HepG2 (cell line): ENCODE data around the gene NPEPL1. TPM values are rescaled to one million over a fixed set of nuclear protein-coding genes. Genes with fewer than 3 reads are reported as not detected.

Experiments used
- FOXJ3 ChIP-seq: sonication (generic); formaldehyde crosslinking; IDR thresholded peaks from 2 replicates; pipeline ENCODE4 v1.4.0; 2020; ENCODE audit warnings: missing genetic modification reagents, mild to moderate bottlenecking, borderline replicate concordance
- GRHL1 ChIP-seq: sonication (generic); formaldehyde crosslinking; conservative IDR thresholded peaks from 2 replicates; pipeline ENCODE4 v1.8.0; 2022; ENCODE audit warnings: missing genetic modification reagents
- KLF16 ChIP-seq, 2 experiments: sonication (generic) in 1 of 2; formaldehyde crosslinking in 1 of 2; IDR thresholded peaks; 2 replicates each; pipeline versions ENCODE4 v1.6.1 to v1.8.0; 2016 to 2023; ENCODE audit warnings: missing genetic modification reagents in 2 of 2, missing compliant biosample characterization in 1 of 2
- MLLT10 ChIP-seq: sonication (generic); formaldehyde crosslinking; IDR thresholded peaks from 2 replicates; pipeline ENCODE4 v1.4.0; 2020; ENCODE audit warnings: missing genetic modification reagents
- MLX ChIP-seq: IDR thresholded peaks from 2 replicates; pipeline ENCODE4 v1.6.1; 2016
- NR2F2 ChIP-seq: IDR thresholded peaks from 2 replicates; pipeline ENCODE4 v1.6.1; 2012; ENCODE audit warnings: low read depth, inconsistent platforms, borderline replicate concordance
- POLR2G ChIP-seq: fragments of 200-400 bp; formaldehyde crosslinking; IDR thresholded peaks from 2 replicates; pipeline ENCODE4 v1.6.1; 2018; ENCODE audit warnings: mild to moderate bottlenecking, low read depth, low read length, moderate library complexity
- TAF15 ChIP-seq: fragments of 200-400 bp; formaldehyde crosslinking; IDR thresholded peaks from one replicate; pipeline ENCODE4 v1.6.1; 2018; ENCODE audit warnings: mild to moderate bottlenecking, low read depth, low read length; ENCODE audit not compliant: poor library complexity, severe bottlenecking
- TFAP4 ChIP-seq: sonication (generic); IDR thresholded peaks from 2 replicates; pipeline ENCODE4 v1.6.1; 2016; ENCODE audit warnings: low read depth, borderline replicate concordance
- ZBTB4 ChIP-seq: sonication (generic); formaldehyde crosslinking; IDR thresholded peaks from 2 replicates; pipeline ENCODE4 v1.4.0; 2020; ENCODE audit warnings: missing genetic modification reagents, mild to moderate bottlenecking, borderline replicate concordance
- ZMYM2 ChIP-seq: sonication (generic); formaldehyde crosslinking; IDR thresholded peaks from 2 replicates; pipeline ENCODE4 v1.8.0; 2022; ENCODE audit warnings: mild to moderate bottlenecking, missing genetic modification reagents
- ZNF180 ChIP-seq: sonication (generic); formaldehyde crosslinking; IDR thresholded peaks from 2 replicates; pipeline ENCODE4 v1.4.0; 2020; ENCODE audit warnings: low read depth, missing genetic modification reagents, borderline replicate concordance
- ZNF264 ChIP-seq: sonication (generic); formaldehyde crosslinking; IDR thresholded peaks from 2 replicates; pipeline ENCODE4 v1.4.0; 2020; ENCODE audit warnings: missing genetic modification reagents
- ZNF337 ChIP-seq: sonication (generic); formaldehyde crosslinking; IDR thresholded peaks from 2 replicates; pipeline ENCODE4 v1.5.1; 2020; ENCODE audit warnings: missing genetic modification reagents, low read depth, mild to moderate bottlenecking, borderline replicate concordance
- ZNF619 ChIP-seq: sonication (generic); formaldehyde crosslinking; IDR thresholded peaks from 2 replicates; pipeline ENCODE4 v1.4.0; 2020; ENCODE audit warnings: mild to moderate bottlenecking, missing genetic modification reagents
- ZSCAN12 ChIP-seq: sonication (generic); formaldehyde crosslinking; IDR thresholded peaks from 2 replicates; pipeline ENCODE4 v1.9.0; 2021; ENCODE audit warnings: mild to moderate bottlenecking, missing genetic modification reagents
- polyA plus RNA-seq, 8 experiments: library from polyadenylated mRNA; depleted of rRNA in 3 of 8; stranded (reverse) in 7 of 8; unstranded in 1 of 8; fragments of >200 nt; fragmentation: Illumina TruSeq in 4 of 8; extraction: Trizol in 4 of 8; gene quantifications; 2 replicates each; pipeline versions ENCODE4 v1.2.1 to v1.2.3, GENCODE V29; 2011 to 2016; ENCODE audit warnings: low read depth in 4 of 8, missing spikeins in 1 of 8, mixed read lengths in 1 of 8; ENCODE audit not compliant: insufficient read depth in 1 of 8
- total RNA-seq, 5 experiments: library from RNA; depleted of rRNA; stranded (reverse); fragments of >200 nt; fragmentation: Illumina TruSeq; extraction: Trizol; gene quantifications; 2 replicates each; pipeline ENCODE4 v1.2.3, GENCODE V29; 2016; ENCODE audit warnings: low read depth in 1 of 5

The NPEPL1 gene
- total and polyA plus RNA-seq, 2 of the 13 experiments (the other 11 are each of a cell fraction or from before 2014, with no cell fraction given) = 4.1 to 7.5 TPM

GRCh38 chr20:58650776-58651558 lies 41.6 kb upstream of the NPEPL1 start, which contains the start of gene STX16 (continued):
- TF ChIP-seq ZBTB4 (CRISPR knock-in tag) (peak; percentile 99; the same call in 1 of the 2 replicates), MLLT10 (CRISPR knock-in tag) (peak; percentile 62; the same call in 1 of the 2 replicates), MLX (CRISPR knock-in tag) (peak; percentile 85), ZNF337 (CRISPR knock-in tag) (peak; percentile 97; the same call in 1 of the 2 replicates), ZMYM2 (CRISPR knock-in tag) (peak; percentile 91), TFAP4 (peak; percentile 81; the same call in 1 of the 2 replicates), ZNF264 (peak; percentile 94), ZNF180 (CRISPR knock-in tag) (0 out of 2 replicates have a peak, but pooled peaks have one; percentile 27), KLF16 (CRISPR knock-in tag; IDR thresholded peaks at IDR 0.05) (peak; percentile 94 to 100; a peak in 3 of 4 replicates), GRHL1 (CRISPR knock-in tag) (no peak), FOXJ3 (CRISPR knock-in tag) (peak; percentile 62; the same call in 1 of the 2 replicates), ZSCAN12 (CRISPR knock-in tag) (peak; percentile 80; the same call in 1 of the 2 replicates), TAF15 (peak; percentile 100), NR2F2 (peak; percentile 85; the same call in 1 of the 2 replicates), ZNF619 (CRISPR knock-in tag) (peak; percentile 100), POLR2G (peak; percentile 96)
